NCI-H345 treated with DMSO at 0.1 percent for 48 hours (cell line): ENCODE data around the gene MEI4.

Experiments
- DNase-seq: peaks from one replicate; lab custom pipeline; 2025; ENCODE audit not compliant: unreplicated experiment; lab: John Stamatoyannopoulos, UW

MEI4 gene

GRCh38 chr6:77930952-77931351 lies 278.1 kb downstream of the MEI4 start:
- no peak for DNase-seq

- DNase-seq, result no peak
Measured at GRCh38 chr6:77962070-77962469, 309.2 kb downstream of the MEI4 start.

- no peak for DNase-seq
Measured at GRCh38 chr6:77965449-77965848, 312.6 kb downstream of the MEI4 start.

GRCh38 chr6:77972334-77972733 lies 319.5 kb downstream of the MEI4 start:
- no peak for DNase-seq
